Activated B cell treated with CpG ODN at 0.5 μM for 24 hours (primary cell): ENCODE data around the gene NDUFA8. TPM values are rescaled to one million over a fixed set of nuclear protein-coding genes. Genes with fewer than 3 reads are reported as not detected.

Experiments
- ATAC-seq: fragments of 200-7000 bp; cut with Tn5 transposase; one replicate; pipeline ENCODE4 v1.10.0; 2021; ENCODE audit warnings: low read depth, mild to moderate bottlenecking, moderate library complexity
- CTCF ChIA-PET: fragments of 350-600 bp; sonication (Branson Sonifier 250); formaldehyde crosslinking; loops from one replicate; lab custom pipeline; 2021; ENCODE audit warnings: antibody characterized with exemption; lab: Charles Lee
- POLR2A ChIA-PET: fragments of 350-600 bp; sonication (Branson Sonifier 250); formaldehyde crosslinking; loops from one replicate; lab custom pipeline; 2021; ENCODE audit warnings: antibody characterized with exemption; lab: Charles Lee
- DNase-seq: peaks from one replicate; pipeline ENCODE4 v3.0.0; 2022
- H3K27ac Mint-ChIP-seq: one replicate; pipeline ENCODE4 v1.8.0; 2020; ENCODE audit warnings: mixed read lengths
- H3K27me3 Mint-ChIP-seq: one replicate; pipeline ENCODE4 v1.8.0; 2021; ENCODE audit warnings: mixed read lengths
- H3K36me3 Mint-ChIP-seq: one replicate; pipeline ENCODE4 v1.8.0; 2021; ENCODE audit warnings: low read depth, mixed read lengths
- H3K4me1 Mint-ChIP-seq: one replicate; pipeline ENCODE4 v1.8.0; 2021; ENCODE audit warnings: mixed read lengths
- H3K4me3 Mint-ChIP-seq: one replicate; pipeline ENCODE4 v1.8.0; 2020; ENCODE audit warnings: mild to moderate bottlenecking, mixed read lengths
- H3K9me3 Mint-ChIP-seq: one replicate; pipeline ENCODE4 v1.8.0; 2020; ENCODE audit warnings: mixed read lengths
- CTCF ChIP-seq: fragments of 200-600 bp; IDR thresholded peaks from one replicate; pipeline ENCODE4 v1.8.0; 2022; ENCODE audit warnings: antibody characterized with exemption, mild to moderate bottlenecking
- intact Hi-C: fragments of 100-400 bp; cut with micrococcal nuclease; formaldehyde crosslinking; loops from one replicate; pipeline ENCODE4 v1.15.1; 2024
- total RNA-seq: library from RNA; stranded (reverse); gene quantifications from 2 replicates; pipeline ENCODE4 v1.2.3, GENCODE V29; 2022

NDUFA8 gene
- 21.1 and 21.2 TPM in 2 replicates for total RNA-seq

- peaks cover 8% of the 10 kb centered on the region for H3K9me3 Mint-ChIP-seq
- intact Hi-C loops = loop anchor here (1.0 to 5.0 kb wide), 3 partner anchors 66 to 1773 kb away; partner anchors contain the start of genes DENND1A, MRRF, RBM18 and TTLL11
- peaks cover 35% of the 10 kb centered on the region for H3K4me1 Mint-ChIP-seq
- H3K27ac Mint-ChIP-seq = peak within 1 kb of the TSS; percentile 94
- peaks cover 24% of the 10 kb centered on the region for H3K27me3 Mint-ChIP-seq
- no peak for TF ChIP-seq CTCF
- CTCF ChIA-PET = interaction anchor here (1.1 kb wide), 1 partner anchor 60 kb away, joined by 3 read pairs; no protein-coding TSS in a partner anchor
- ATAC-seq (peak; percentile 96), DNase-seq (peak; percentile 93)
- POLR2A ChIA-PET = interaction anchor here (1.3 kb wide), 2 partner anchors 14 to 105 kb away, joined by 3 to 8 read pairs; partner anchors contain the start of genes MRRF and RBM18
- peaks cover 8% of the 10 kb centered on the region for H3K36me3 Mint-ChIP-seq
- peak within 1 kb of the TSS; percentile 98 for H3K4me3 Mint-ChIP-seq
Observed at GRCh38 chr9:122159026-122159924, at the start of gene NDUFA8, which contains the start of gene MORN5. NDUFA8 (minus strand) TSS chr9:122159779; CDS start chr9:122159677, 102 bp downstream. MORN5 (plus strand) TSS chr9:122159908; CDS start chr9:122159973, 65 bp downstream.

DNA sequence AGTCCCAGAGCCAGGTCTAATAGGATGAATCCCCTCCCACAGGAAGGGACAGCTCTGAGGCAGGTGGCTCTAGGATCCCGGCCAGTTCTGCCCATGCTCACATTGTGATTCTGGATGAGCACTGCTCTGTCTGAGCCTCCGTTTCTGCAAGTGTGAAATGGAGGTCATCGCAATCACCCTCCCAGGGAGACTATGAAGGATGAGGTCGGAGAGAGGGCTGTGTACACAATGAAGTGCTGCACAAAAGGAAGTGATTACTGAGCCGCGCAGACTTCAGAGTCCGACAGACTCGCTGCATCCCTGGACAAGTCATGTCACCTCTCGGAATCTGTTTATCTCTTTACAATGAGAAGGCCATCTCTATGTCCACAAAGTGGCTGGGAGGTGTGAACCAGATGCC is 47.5 kb upstream of the NDUFA8 start:
- POLR2A ChIA-PET = no interaction called here
- Mint-ChIP-seq H3K36me3 (no peaks in the 10 kb centered on the region), H3K27ac (no peak overlapping the region), H3K27me3 (peaks cover 24% of the 10 kb centered on the region), H3K4me1 (no peaks in the 10 kb centered on the region), H3K9me3 (no peaks in the 10 kb centered on the region), H3K4me3 (no peak overlapping the region)
- no peak for TF ChIP-seq CTCF
- ATAC-seq = no peak
- CTCF ChIA-PET = no interaction called here
- DNase-seq = no peak
- intact Hi-C loops = no loop called here

DNA sequence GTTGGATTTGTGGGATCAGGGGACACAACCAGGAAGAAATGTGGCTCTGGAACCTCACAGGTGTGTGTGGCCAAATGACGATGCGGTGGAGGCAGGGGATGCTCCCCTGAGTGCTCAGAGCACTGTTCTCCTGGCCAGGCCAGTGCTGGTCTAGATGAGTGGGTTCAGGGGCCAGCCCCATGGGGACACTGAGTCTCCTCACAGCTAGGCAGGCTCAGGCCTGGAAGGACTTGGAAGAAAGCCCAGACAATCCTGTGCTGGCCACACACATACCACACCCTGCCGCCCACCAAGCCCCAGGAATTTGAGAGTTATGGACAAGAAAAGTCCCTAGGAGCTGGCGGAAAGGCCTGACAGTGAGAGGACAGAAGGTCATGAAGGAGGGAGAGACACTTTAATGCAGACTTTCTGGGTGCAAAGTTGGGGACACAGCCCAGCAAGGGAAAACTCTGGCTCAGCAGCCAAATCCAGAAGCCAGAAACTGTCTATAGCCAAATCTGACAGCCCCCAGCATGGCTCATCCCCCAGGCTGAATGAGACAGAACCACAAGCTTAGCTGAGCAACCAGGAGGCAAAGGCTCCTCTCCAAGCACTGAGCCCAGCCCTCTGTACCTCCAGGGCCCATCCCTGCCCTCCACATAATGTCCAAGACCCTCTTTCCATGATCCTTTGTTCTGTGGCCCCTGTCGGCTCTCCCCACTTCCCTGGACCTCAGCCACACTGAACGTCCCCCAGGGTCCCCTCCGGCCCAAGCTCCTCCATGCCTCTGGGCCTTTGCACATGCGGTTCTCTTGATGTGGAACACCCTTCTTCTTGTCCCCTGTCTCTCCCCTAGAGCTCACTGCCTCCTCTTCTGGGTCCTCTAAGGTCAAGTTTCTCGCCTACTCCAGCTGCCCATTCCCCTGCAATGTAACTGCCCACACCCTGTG is 46.8 kb upstream of the NDUFA8 start:
- no peak for DNase-seq
- intact Hi-C loops = no loop called here

GRCh38 chr9:122205176-122205575 is 45.6 kb upstream of the NDUFA8 start:
- Mint-ChIP-seq H3K27me3 (peaks cover 11% of the 10 kb centered on the region), H3K27ac (no peak overlapping the region), H3K4me1 (no peaks in the 10 kb centered on the region), H3K9me3 (no peaks in the 10 kb centered on the region), H3K4me3 (no peak overlapping the region), H3K36me3 (no peaks in the 10 kb centered on the region)
- DNase-seq (no peak), ATAC-seq (no peak)
- intact Hi-C loops = no loop called here
- POLR2A ChIA-PET = no interaction called here
- TF ChIP-seq CTCF = no peak
- CTCF ChIA-PET = no interaction called here

More for the DNA sequence above, 46.8 kb upstream of the NDUFA8 start:
- Mint-ChIP-seq H3K27me3 (peaks cover 17% of the 10 kb centered on the region), H3K36me3 (no peaks in the 10 kb centered on the region), H3K4me3 (no peak overlapping the region), H3K4me1 (no peaks in the 10 kb centered on the region), H3K27ac (no peak overlapping the region), H3K9me3 (no peaks in the 10 kb centered on the region)
- ATAC-seq = no peak
- TF ChIP-seq CTCF = no peak
- POLR2A ChIA-PET = no interaction called here
- CTCF ChIA-PET = no interaction called here
